Activated naive CD4-positive, alpha-beta T cell treated with anti-CD3 and anti-CD28 coated beads, Interleukin-2, amount 50 U/mL, for 72 hours (primary cell): ENCODE measurements around the gene PRDX2. TPM values are rescaled to one million over a fixed set of nuclear protein-coding genes. Genes with fewer than 3 reads are reported as not detected.
"Not testable (repeated sequence)": the region's sequence is repeated elsewhere in the genome, so short reads cannot be mapped to it uniquely, and the experiment has no call there.

Source experiments
- ATAC-seq, 2 donors: fragments of 150-1000 bp; cut with Tn5 transposase; 2 replicates each; pipeline ENCODE4 v1.10.0; 2021; ENCODE audit warnings: mild to moderate bottlenecking in 2 of 2, moderate library complexity in 2 of 2
- DNase-seq, 2 donors: peaks; one replicate each; pipeline ENCODE4 v3.0.0; 2021 to 2022; ENCODE audit warnings: low spot score in 2 of 2
- H3K27ac Mint-ChIP-seq, 2 donors: one replicate each; pipeline ENCODE4 v1.8.0; 2022; ENCODE audit warnings: mild to moderate bottlenecking in 2 of 2, mixed read lengths in 2 of 2
- H3K36me3 Mint-ChIP-seq, 2 donors: one replicate each; pipeline ENCODE4 v1.8.0; 2022; ENCODE audit warnings: mixed read lengths in 2 of 2
- H3K9me3 Mint-ChIP-seq, 2 donors: one replicate each; pipeline ENCODE4 v1.8.0; 2022; ENCODE audit warnings: mixed read lengths in 2 of 2
- total RNA-seq, 2 donors: library from RNA; stranded (reverse); gene quantifications; one replicate each; pipeline ENCODE4 v1.2.3, GENCODE V29; 2022

Gene PRDX2
- total RNA-seq = 100 to 1,000 TPM; 317 to 357 TPM

DNA sequence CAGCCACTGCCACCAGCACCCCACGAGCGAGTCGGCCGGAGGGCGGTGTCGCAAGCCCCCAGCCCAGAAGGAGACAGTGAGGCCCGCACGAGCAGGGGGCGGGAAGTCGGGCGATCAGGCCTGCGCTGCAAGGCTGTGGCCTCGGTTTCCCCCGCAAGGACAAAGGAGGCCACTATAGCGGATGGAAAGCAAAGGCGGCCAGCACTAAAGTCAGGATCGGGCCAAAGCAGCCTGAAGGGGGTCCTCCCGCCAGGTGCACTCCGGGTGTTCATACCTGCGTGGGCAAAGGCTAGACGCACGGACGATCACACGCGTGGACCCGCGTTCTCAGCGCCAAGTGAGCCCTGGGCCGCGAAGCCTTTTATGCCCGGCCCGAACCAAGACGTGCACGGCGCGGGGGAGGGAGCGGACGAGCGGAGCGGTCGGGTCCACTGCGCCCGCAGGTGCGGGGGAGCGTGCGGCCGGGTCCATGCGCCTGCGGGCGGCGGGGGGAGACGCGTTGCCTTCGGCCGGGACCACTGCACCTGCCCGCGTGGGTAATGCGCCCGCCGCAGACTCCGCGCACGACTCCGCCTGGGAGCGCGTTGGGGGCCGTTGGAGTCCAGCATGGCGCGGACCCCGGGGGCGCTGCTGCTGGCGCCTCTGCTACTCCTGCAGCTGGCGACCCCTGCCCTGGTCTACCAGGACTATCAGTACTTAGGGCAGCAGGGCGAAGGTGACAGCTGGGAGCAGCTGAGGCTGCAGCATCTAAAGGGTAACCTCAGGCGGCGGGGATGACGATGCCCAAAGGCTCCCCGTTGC is at the start of gene PRDX2, which contains the start of gene THSD8:
Gene PRDX2, minus strand, starts transcription at position 335 of the 801 bp plus-strand sequence. CDS start 539 bp downstream, outside the sequence.
Gene THSD8, plus strand, starts transcription at position 604 of the 801 bp plus-strand sequence. Its CDS starts 3 bp downstream, at position 607.
- ATAC-seq = peak; percentile 72 to 75
- H3K27ac Mint-ChIP-seq = peak within 1 kb of the TSS; percentile 77 to 90
- no peaks in the 10 kb centered on the region for H3K9me3 Mint-ChIP-seq
- peaks cover 14 to 19% of the 10 kb centered on the region in 2 donors for H3K36me3 Mint-ChIP-seq
- peak; percentile 86 to 87 for DNase-seq

DNA sequence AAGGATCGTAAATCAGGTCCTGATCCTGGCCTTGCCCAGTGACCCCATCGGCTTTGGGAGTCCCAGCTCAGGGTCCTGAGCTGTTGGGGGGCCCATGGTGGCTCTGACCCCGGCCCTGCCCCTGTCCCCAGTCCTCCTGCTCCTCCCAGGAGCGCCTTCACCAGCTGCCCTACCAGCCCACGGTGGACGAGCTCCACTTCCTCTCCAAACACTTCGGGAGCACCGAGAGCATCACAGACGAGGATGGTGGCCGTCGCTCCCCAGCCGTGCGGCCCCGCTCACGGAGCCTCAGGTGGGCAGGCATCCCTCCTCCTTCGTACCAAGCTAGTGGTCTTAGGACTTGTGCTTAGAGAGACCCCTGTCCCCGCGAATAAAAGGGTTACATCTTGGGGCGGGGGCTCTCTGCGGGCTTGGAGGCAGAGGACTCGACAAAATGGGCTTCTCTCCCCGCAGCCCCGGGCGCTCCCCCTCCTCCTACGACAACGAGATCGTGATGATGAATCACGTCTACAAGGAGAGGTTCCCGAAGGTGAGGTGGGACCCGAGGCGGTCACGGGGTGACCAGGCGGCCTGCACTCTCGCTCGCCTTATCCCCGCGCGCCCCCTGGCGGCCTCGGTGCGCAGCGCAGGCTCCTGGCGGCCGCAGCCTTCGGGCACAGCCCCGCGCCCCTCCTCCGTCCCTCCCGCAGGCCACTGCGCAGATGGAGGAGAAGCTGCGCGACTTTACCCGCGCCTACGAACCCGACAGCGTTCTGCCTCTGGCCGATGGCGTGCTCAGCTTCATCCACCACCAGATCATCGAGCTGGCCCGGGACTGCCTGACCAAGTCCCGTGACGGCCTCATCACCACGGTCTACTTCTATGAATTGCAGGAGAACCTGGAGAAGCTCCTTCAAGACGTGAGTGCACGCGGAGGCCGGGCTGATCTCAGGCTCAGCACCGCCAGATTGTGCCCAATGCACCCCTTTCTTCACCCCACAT is 45.8 kb upstream of the PRDX2 start:
- DNase-seq (peak; percentile 88 to 100), ATAC-seq (peak; percentile 97 to 98)
- Mint-ChIP-seq H3K9me3 (no peaks in the 10 kb centered on the region), H3K27ac (peak overlapping the region in 1 of 2 donors; percentile 85), H3K36me3 (no peaks in the 10 kb centered on the region)

DNA sequence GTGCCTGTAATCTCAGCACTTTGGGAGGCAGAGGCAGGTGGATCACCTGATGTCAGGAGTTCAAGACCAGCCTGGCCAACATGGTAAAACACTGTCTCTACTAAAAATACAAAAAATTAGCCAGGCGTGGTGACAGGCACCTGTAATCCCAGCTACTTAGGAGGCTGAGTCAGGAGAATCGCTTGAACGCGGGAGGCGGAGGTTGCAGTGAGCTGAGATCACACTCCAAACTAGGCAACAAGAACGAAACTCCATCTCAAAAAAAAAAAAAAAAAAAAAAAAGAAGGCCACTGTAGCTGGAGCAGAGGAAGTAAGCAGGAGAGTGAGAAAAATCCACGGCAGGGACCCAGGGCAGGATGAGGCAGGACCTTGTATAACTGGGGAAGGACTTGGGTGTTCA is 45.0 kb upstream of the PRDX2 start:
- H3K9me3 Mint-ChIP-seq, ATAC-seq, H3K27ac Mint-ChIP-seq, DNase-seq, H3K36me3 Mint-ChIP-seq: not testable (repeated sequence)

DNA sequence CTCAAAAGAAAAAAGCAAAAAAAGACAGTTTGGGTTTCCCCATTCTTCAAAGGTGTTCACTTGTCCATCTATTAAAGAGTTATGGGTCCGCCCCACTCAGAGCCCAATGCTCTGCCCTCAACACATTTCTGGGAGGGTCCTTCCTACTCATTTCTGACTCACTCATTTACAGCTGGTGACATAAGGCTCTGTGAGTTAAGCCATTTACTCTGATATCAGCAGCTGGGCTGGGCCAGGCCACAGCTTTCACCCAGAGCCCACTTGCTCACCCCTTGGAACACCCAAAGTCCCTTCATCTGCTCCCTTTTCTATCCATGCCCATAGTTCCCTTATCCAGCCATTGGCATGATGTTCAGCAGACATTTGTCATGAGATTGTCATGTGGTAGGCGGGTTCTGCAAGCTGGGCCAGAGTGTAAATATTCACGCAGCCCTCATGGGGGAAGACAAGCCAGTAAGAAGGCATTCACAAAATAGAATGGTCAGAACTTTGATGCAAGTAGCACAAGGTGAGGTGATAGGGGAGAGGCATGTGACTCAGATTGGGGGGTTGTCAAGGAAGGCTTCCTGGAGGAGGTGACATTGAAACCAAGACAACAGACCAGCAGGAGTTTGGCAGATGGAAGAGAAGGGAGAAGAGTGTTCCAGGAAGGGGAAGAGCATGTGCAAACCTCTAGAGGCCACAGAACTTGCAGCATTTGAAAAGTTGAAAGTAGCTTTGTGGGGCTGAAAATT is 42.6 kb upstream of the PRDX2 start:
- ATAC-seq (no peak), DNase-seq (no peak)
- Mint-ChIP-seq H3K27ac (no peak overlapping the region), H3K36me3 (peaks cover 0 to 9% of the 10 kb centered on the region in 2 donors), H3K9me3 (no peaks in the 10 kb centered on the region)

DNA sequence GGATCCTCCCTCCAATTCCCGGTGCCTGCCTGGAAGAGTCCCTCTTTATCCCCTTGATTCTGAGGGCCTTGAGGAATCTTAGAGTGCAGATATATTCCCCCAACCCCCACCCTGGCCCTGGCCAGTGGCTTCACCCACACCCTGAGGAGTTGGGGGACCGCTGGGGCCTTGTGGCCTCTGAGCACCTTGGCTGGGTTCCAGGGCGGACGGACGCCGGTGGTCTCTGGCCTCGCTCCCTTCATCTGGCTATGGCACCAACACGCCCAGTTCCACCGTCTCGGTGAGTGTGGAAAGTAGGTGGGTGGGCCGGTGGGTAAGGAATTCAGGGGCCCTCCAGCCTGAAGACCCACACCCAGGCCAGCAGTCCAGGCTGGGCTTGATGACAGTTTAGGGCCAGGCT is 41.7 kb upstream of the PRDX2 start:
- DNase-seq (no peak), ATAC-seq (no peak)
- Mint-ChIP-seq H3K27ac (no peak overlapping the region), H3K9me3 (no peaks in the 10 kb centered on the region), H3K36me3 (peaks cover 0 to 11% of the 10 kb centered on the region in 2 donors)

DNA sequence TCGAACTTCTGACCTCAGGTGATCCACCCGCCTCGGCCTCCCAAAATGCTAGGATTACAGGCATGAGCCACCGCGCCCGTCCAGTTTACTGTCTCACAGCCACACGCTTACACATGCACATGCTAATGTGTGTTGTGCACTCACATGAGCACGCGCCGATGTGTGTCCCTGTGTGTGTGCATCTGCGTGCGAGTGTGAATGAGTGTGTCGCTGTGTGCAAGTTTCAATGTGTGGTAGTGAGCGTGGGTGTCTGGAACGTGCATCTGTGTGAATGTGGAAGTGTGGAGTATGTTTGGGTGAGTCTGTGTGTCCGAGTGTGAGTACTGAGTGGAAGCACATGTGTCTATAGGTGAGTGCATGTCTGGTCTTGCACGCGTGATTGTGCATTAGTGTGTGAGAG is 40.9 kb upstream of the PRDX2 start:
- Mint-ChIP-seq H3K36me3 (peaks cover 0 to 11% of the 10 kb centered on the region in 2 donors), H3K27ac (no peak overlapping the region), H3K9me3 (no peaks in the 10 kb centered on the region)
- ATAC-seq = no peak
- no peak for DNase-seq

DNA sequence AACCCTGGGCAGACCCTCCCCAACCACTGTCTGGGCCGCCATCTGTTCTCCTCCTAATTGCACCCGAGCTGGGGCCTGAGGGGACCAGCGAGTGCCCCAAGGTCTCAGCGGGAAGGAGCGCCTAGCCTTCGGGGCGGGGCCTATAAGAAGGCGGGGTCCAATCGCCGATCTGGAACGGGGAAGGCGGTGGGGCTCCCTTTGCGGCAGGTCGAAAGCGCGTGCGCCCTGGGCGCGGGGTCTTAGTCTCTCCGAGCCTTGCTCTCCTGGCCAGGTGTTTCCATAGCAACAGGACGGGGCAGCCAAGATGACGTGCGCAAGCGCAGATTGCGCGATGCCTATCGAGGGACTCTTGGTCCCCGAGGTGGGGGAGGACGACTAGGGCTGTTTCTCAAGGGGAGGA is 39.5 kb upstream of the PRDX2 start:
- no peaks in the 10 kb centered on the region for H3K9me3 Mint-ChIP-seq
- peaks cover 0 to 11% of the 10 kb centered on the region in 2 donors for H3K36me3 Mint-ChIP-seq
- no peak overlapping the region for H3K27ac Mint-ChIP-seq
- no peak for ATAC-seq
- DNase-seq = no peak

DNA sequence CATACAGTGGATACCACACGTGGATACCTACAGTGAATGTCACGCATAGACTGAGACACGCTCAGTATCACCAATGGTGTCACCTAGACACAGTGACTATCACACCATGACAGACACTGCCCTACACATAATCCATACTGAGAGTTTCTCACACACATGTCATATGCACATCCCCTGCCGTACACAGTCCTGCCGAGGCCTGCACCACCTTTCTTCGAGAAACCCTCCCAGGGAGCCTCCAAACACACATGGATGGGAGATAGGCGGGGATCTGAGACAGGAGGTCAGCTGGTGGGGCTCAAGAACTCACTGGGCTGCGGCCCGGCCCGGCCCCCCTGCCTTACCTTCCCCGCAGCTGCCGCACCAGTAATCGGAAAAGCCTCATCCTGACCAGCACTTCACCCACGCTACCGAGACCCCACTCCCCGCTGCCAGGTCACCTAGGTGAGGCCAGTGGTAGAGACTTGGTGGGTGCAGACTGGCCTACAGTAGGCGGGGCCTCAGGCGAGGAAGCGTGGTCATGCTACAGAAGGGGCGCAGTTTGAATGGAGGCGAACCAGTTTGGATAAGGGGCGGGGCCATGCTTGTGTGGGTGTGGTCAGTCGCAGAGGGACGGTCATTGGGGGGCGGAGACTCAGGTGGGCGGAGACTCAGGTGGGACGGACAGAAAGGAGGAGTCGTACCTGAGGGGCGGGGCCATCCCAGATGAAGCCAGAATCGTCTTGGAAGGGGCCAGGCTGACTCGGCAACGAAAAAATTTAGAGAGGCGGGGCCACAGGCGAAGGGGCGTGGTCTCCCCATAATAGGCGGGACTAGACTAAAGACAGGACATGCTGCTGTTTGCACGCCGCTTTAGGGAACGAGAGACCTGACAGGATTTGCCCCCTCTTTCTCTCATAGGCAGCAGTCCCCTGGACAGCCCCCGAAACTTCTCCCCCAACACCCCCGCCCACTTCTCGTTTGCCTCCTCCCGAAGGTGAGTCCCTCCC is 38.8 kb upstream of the PRDX2 start:
- H3K9me3 Mint-ChIP-seq = no peaks in the 10 kb centered on the region
- H3K27ac Mint-ChIP-seq = no peak overlapping the region
- peak in 1 of 2 donors; percentile 36 for ATAC-seq
- peak in 1 of 2 donors; percentile 76 for DNase-seq
- peaks cover 0 to 11% of the 10 kb centered on the region in 2 donors for H3K36me3 Mint-ChIP-seq

DNA sequence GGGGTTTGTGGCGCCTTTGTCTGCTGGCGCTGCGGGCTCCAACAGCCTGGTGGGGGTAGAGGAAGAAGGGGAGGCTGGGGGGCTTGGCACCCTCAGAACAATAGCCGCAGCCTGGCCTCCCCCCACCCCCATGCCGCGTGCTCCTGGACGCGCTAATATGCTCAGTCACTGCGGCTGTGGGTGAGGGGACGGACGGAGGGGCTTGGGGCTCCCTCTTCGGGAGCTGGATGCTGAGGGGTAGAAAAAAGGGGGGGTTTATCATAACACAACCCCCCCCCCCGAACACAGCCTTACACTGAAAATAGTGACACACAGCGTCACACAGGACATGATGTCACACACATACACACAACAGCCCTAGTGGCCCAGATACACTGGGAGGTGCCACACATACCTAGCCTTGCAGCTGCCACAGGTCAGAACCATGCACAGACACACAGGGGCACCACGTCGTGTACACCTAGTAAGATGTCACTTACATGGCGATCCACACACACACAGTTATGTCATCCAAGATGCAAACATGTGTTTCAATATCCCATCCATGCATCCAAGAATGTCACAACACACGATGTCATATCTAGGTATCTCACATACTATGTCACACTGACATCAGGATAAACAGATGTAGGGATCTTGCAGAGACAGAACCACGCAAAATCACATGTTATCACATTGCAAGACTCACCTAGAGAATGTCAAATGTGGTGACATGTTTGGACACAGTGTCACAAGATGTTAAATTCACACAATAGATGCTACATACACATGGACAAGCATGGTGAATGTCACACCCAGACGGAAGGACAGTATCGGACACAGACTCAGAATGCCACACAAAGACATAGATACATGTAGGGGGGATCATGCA is 37.5 kb upstream of the PRDX2 start:
- ATAC-seq (peak in 1 of 2 donors; percentile 38), DNase-seq (peak in 1 of 2 donors; percentile 20)
- peaks cover 4 to 17% of the 10 kb centered on the region in 2 donors for H3K36me3 Mint-ChIP-seq
- H3K9me3 Mint-ChIP-seq = no peaks in the 10 kb centered on the region
- no peak overlapping the region for H3K27ac Mint-ChIP-seq

DNA sequence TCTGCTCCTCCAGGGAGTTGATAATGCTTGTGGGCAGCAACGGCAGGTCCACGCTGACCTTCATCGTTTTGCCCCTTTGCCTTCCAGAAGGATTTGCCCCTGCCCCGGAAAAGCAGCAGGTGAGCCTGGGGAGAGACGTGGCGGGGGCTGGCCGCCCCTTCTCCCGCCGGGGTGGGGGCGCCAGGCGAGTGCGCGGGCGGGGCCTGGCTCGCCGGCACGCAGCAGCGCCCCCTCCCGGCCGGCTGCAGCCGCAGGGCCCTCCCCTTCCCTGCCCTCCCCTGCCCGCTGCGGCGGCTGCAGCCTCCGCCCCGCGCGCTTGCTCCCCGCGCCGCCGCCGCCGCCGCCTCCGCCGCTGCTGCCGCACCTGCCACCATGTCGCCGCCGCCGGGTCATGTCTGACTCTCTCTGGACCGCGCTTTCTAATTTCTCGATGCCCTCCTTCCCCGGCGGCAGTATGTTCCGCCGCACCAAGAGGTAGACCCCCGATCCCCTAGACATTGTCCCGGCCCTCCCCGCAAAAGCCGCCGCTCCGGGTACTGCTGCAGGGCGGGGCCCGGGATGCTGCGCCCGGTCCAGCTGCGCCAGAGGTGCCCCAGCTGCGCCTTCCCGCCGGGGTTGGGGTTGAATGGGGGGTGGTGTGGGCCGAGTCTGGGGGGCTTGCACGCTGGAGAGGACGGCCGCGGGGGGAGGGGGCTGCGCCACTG is 36.7 kb upstream of the PRDX2 start, which contains the start of gene MAST1:
Gene MAST1, plus strand, starts transcription at position 334 of the 704 bp plus-strand sequence. Its CDS starts 58 bp downstream, at position 392.
- ATAC-seq (peak; percentile 52 to 70), DNase-seq (peak in 1 of 2 donors; percentile 70)
- Mint-ChIP-seq H3K27ac (peak within 1 kb of the TSS in 1 of 2 donors; percentile 33), H3K9me3 (no peaks in the 10 kb centered on the region), H3K36me3 (peaks cover 4 to 17% of the 10 kb centered on the region in 2 donors)

DNA sequence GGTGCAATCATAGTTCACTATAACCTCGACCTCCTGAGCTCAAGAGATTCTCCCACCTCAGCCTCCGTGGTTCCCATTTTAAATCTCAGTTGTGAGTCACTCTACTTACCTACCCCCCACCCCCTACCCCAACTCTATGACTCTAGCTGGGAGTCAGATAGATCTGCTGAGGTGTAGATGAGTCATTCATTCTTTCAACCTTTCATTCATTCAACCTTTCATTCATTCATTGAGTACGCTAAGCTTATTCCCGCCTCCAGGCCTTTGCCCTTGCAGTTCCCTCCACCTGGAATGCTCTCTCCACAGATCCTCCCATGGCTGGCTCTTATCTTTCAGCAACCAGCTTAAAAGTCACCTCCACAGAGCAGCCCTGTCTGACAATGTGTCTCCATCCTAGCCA is 35.6 kb upstream of the PRDX2 start:
- no peak overlapping the region for H3K27ac Mint-ChIP-seq
- H3K9me3 Mint-ChIP-seq = no peaks in the 10 kb centered on the region
- peaks cover 4 to 17% of the 10 kb centered on the region in 2 donors for H3K36me3 Mint-ChIP-seq
- ATAC-seq (peak; percentile 53 to 77), DNase-seq (no peak)

DNA sequence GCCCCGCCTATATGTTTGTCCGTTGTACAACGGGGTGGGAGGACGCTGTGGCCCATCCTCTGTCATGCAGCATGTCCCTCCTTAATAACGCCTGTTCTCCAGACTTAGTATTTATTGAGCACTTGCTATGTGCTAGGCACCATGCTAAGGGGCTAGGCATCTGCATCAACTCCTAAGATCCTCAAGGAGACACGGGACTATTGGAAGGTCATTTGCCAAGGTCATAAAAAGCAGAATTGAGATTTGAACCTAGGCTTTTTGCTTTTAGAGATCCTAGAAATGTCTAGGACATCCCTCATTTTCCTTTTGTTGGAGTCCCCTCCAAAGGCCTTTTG is 34.9 kb upstream of the PRDX2 start:
- DNase-seq = no peak
- Mint-ChIP-seq H3K36me3 (peaks cover 4 to 17% of the 10 kb centered on the region in 2 donors), H3K9me3 (no peaks in the 10 kb centered on the region), H3K27ac (no peak overlapping the region)
- ATAC-seq = no peak

DNA sequence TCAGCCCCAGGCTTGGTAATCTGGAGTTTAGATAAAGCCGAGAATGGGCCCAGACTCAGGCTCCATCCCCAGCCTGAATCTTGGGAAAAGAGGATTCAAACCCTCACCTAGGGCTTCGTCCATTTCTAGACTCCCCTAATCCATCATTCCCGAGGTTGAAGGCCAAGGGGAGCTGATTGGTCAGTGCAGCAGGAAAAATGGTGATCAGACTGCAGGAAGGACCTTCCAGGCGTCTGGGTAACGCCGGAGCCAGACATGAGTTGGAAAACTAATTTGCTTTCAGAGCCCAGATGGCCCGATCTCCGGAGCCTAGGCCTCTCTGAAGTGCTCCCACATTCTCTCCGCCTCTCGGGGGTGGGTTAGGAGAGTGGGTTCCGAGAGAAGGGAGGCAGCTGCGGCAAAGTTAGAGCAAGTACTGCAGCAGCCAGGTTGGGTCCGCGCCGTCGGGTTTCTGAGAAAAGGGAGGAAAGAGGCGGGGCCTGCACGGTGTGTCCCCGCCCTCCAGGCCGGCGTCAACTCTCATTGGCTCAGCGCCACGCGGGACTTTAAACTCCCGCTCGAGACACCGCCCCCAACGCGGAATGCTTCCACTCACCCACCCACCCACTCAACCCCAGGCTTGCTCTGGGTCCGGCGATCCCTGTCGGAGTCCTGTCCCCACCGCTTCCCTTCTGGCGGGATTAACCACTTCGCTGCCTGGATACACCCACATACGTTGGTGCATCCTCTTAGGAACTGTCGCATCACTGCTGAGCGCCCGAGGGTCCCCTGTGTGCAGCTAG is 33.6 kb upstream of the PRDX2 start:
- ATAC-seq (no peak), DNase-seq (peak in 1 of 2 donors; percentile 32)
- Mint-ChIP-seq H3K9me3 (no peaks in the 10 kb centered on the region), H3K36me3 (peaks cover 4 to 19% of the 10 kb centered on the region in 2 donors), H3K27ac (no peak overlapping the region)
